ENCODE results near the gene PLEKHG4B. TPM values are rescaled to one million over a fixed set of nuclear protein-coding genes. Genes with fewer than 3 reads are reported as not detected.
"Not testable (repeated sequence)": the region's sequence is repeated elsewhere in the genome, so short reads cannot be mapped to it uniquely, and the experiment has no call there.

The PLEKHG4B gene
- total RNA-seq, 1 experiment from 2014 or later, result 44.3 TPM

DNA sequence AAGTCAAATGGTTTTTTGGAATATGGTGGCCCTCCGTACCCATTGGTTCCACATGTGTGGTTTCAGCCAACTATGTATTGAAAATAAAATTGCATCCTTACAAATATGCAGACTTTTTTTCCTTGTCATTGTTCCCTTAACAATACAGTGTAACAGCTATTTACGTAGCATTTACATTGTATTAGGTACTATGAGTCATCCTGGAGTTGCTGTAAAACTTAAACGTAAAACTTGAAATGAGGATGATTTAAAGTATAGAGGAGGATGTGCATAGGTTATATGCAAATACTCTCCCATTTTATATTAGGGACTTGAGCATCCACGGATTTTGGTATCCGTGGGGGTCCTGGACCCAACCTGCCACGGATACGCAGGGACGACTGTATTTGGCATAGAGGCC lies 142.5 kb downstream of the PLEKHG4B start:
- no peaks in the 10 kb centered on the region for H3K79me2 ChIP-seq (ENCODE audit: insufficient read depth, low read length)
- Mint-ChIP-seq H3K4me1 (peaks cover 6 to 7% of the 10 kb centered on the region in 2 experiments; a peak in 1 of 4 replicates), H3K27ac (peak overlapping the region in 2 of 3 experiments; percentile 53 to 74; a peak in 3 of 7 replicates), H3K9me3 (no peaks in the 10 kb centered on the region), H3K27me3 (ENCODE audit: low read depth) (no peaks in the 10 kb centered on the region), H3K36me3 (ENCODE audit: insufficient read depth in 1 of 3, low read depth in 3 of 3) (peaks cover 47 to 86% (median 69%) of the 10 kb centered on the region in 3 experiments), H3K4me3 (no peak overlapping the region)
- no CpG with 5 or more reads among the region's 8 CpGs for WGBS (ENCODE audit: extremely low coverage, insufficient read length, low lambda C conversion rate)
- no peak overlapping the region for H3T11ph ChIP-seq (ENCODE audit: low read length)
- H3K23ac ChIP-seq (ENCODE audit: insufficient read length, low read depth, low read length), result no peak overlapping the region
- no peak overlapping the region for H2BK5ac ChIP-seq (ENCODE audit: insufficient read length, low read length)
- no peak overlapping the region for H4K8ac ChIP-seq (replicated peaks; ENCODE audit: insufficient read length, low read depth, low read length)
- no peak overlapping the region for H3K14ac ChIP-seq (ENCODE audit: insufficient read depth, low read length)
- no peaks in the 10 kb centered on the region for H3K4me1 ChIP-seq (ENCODE audit: insufficient read depth, low read length)
- no peak overlapping the region for H2AFZ ChIP-seq (ENCODE audit: low read length)
- no peak overlapping the region for H3K4ac ChIP-seq (ENCODE audit: low read depth, low read length)
- TF ChIP-seq CTCF (conservative IDR thresholded peaks at IDR 0.05), result no peak
- H4K5ac ChIP-seq (ENCODE audit: insufficient read length, low read depth, low read length), result no peak overlapping the region
- H3K9ac ChIP-seq (ENCODE audit: extremely low read depth, insufficient read length, low read length), result no peak overlapping the region
- H4K91ac ChIP-seq (ENCODE audit: insufficient read length, low read depth, low read length), result no peak overlapping the region
- H3K79me1 ChIP-seq (ENCODE audit: insufficient read depth, low read depth, low read length, poor library complexity, severe bottlenecking), result no peaks in the 10 kb centered on the region
- H2BK12ac ChIP-seq (ENCODE audit: insufficient read length, low read depth, low read length), result no peak overlapping the region
- H2BK20ac ChIP-seq (ENCODE audit: low read depth, low read length, poor library complexity, severe bottlenecking), result no peak overlapping the region
- H3K4me2 ChIP-seq (ENCODE audit: insufficient read depth, insufficient read length, low read length), result no peak overlapping the region
- no peak overlapping the region for H2BK120ac ChIP-seq (ENCODE audit: low read depth, low read length, poor library complexity, severe bottlenecking)
- H3K18ac ChIP-seq (ENCODE audit: insufficient read length, low read depth, low read length), result no peak overlapping the region
- no peak overlapping the region for H3K56ac ChIP-seq (ENCODE audit: insufficient read length, low read depth, low read length)
- DNase-seq, result no peak
- no peaks in the 10 kb centered on the region for H3K23me2 ChIP-seq (ENCODE audit: insufficient read length, low read depth, low read length, poor library complexity, severe bottlenecking)
- no peak overlapping the region for H2BK15ac ChIP-seq (ENCODE audit: low read depth, low read length)
- H3K9me3 ChIP-seq (ENCODE audit: control insufficient read depth, low read depth, low read length), result no peaks in the 10 kb centered on the region
- no peak overlapping the region for H3K27ac ChIP-seq (ENCODE audit: insufficient read length, low read depth, low read length)
- no peak overlapping the region for H2AK5ac ChIP-seq (ENCODE audit: insufficient read length, low read length)
- H4K20me1 ChIP-seq (ENCODE audit: control insufficient read depth, insufficient read depth, insufficient read length), result no peaks in the 10 kb centered on the region
- no peaks in the 10 kb centered on the region for H3K27me3 ChIP-seq (ENCODE audit: insufficient read depth, low read length)

DNA sequence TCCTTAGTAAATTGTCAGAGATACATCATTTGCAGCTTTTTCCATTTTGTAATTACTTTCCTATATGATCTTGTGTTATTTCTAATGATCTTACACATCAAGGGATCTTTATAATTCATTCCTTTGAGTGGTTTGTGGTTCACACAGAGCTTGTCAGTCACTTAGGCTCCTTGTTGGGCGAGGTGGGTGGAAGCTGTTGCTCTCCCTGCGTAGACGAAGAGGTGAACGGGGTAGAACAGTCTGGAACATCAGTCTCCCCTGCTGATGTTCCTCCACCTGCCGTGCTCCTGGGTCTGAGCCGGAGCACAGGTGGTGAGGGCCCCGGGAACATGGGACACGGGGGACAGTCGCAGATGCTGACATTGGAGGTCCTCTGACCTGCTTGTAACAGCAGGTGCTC lies 143.6 kb downstream of the PLEKHG4B start:
- not testable (repeated sequence) for H3K9ac ChIP-seq (ENCODE audit: extremely low read depth, insufficient read length, low read length); H3K4ac ChIP-seq (ENCODE audit: low read depth, low read length); H3K23me2 ChIP-seq (ENCODE audit: insufficient read length, low read depth, low read length, poor library complexity, severe bottlenecking); H3T11ph ChIP-seq (ENCODE audit: low read length); H3K14ac ChIP-seq (ENCODE audit: insufficient read depth, low read length); H3K27ac Mint-ChIP-seq; H3K27ac ChIP-seq (ENCODE audit: insufficient read length, low read depth, low read length); H3K4me1 ChIP-seq (ENCODE audit: insufficient read depth, low read length); H2BK5ac ChIP-seq (ENCODE audit: insufficient read length, low read length); H4K8ac ChIP-seq (replicated peaks; ENCODE audit: insufficient read length, low read depth, low read length); DNase-seq; H2BK20ac ChIP-seq (ENCODE audit: low read depth, low read length, poor library complexity, severe bottlenecking); H3K4me1 Mint-ChIP-seq; H2BK12ac ChIP-seq (ENCODE audit: insufficient read length, low read depth, low read length); H3K4me2 ChIP-seq (ENCODE audit: insufficient read depth, insufficient read length, low read length); H3K9me3 ChIP-seq (ENCODE audit: control insufficient read depth, low read depth, low read length); H3K4me3 Mint-ChIP-seq; H2BK15ac ChIP-seq (ENCODE audit: low read depth, low read length); H4K91ac ChIP-seq (ENCODE audit: insufficient read length, low read depth, low read length); H3K79me1 ChIP-seq (ENCODE audit: insufficient read depth, low read depth, low read length, poor library complexity, severe bottlenecking); H3K27me3 ChIP-seq (ENCODE audit: insufficient read depth, low read length); H2AK5ac ChIP-seq (ENCODE audit: insufficient read length, low read length); H4K20me1 ChIP-seq (ENCODE audit: control insufficient read depth, insufficient read depth, insufficient read length); H3K27me3 Mint-ChIP-seq (ENCODE audit: low read depth); H4K5ac ChIP-seq (ENCODE audit: insufficient read length, low read depth, low read length); H3K18ac ChIP-seq (ENCODE audit: insufficient read length, low read depth, low read length); H3K79me2 ChIP-seq (ENCODE audit: insufficient read depth, low read length); H2BK120ac ChIP-seq (ENCODE audit: low read depth, low read length, poor library complexity, severe bottlenecking); H3K56ac ChIP-seq (ENCODE audit: insufficient read length, low read depth, low read length); H3K23ac ChIP-seq (ENCODE audit: insufficient read length, low read depth, low read length); H2AFZ ChIP-seq (ENCODE audit: low read length); H3K9me3 Mint-ChIP-seq
- no CpG with 5 or more reads among the region's 9 CpGs for WGBS (ENCODE audit: extremely low coverage, insufficient read length, low lambda C conversion rate)
- peaks cover 57 to 91% (median 74%) of the 10 kb centered on the region in 3 experiments for H3K36me3 Mint-ChIP-seq (ENCODE audit: insufficient read depth in 1 of 3, low read depth in 3 of 3)

All from H9 (cell line).